ENCODE results near the gene AQP11.
A peak's percentile ranks its signal among the peaks of the same experiment; 100 is the strongest.
"Not testable (repeated sequence)": the region's sequence is repeated elsewhere in the genome, so short reads cannot be mapped to it uniquely, and the experiment has no call there.

The AQP11 gene

GRCh38 chr11:77589521-77590193 is at the start of gene AQP11:
AQP11 (plus strand) TSS chr11:77589953; CDS start chr11:77589993, 40 bp downstream.
- peak; percentile 80 for DNase-seq (ENCODE audit: low spot score)

- DNase-seq (ENCODE audit: low spot score) = no peak
These were observed 47.5 kb upstream of the AQP11 start for GRCh38 chr11:77542296-77542695.

GRCh38 chr11:77547047-77547836 is 42.5 kb upstream of the AQP11 start:
- no peak for DNase-seq (ENCODE audit: low spot score)

- peak; percentile 78 for DNase-seq (ENCODE audit: low spot score)
These were observed 41.7 kb upstream of the AQP11 start for GRCh38 chr11:77547863-77548551.

- no peak for DNase-seq (ENCODE audit: low spot score)
These were observed 41.0 kb upstream of the AQP11 start for GRCh38 chr11:77548552-77549445.

GRCh38 chr11:77551426-77551825 is 38.3 kb upstream of the AQP11 start:
- not testable (repeated sequence) for DNase-seq (ENCODE audit: low spot score)

GRCh38 chr11:77557553-77557952 is 32.2 kb upstream of the AQP11 start:
- DNase-seq (ENCODE audit: low spot score) = peak; percentile 9

GRCh38 chr11:77558380-77558779 is 31.4 kb upstream of the AQP11 start:
- DNase-seq (ENCODE audit: low spot score) = no peak

GRCh38 chr11:77559686-77560401 is 29.9 kb upstream of the AQP11 start:
- DNase-seq (ENCODE audit: low spot score) = peak; percentile 66

- DNase-seq (ENCODE audit: low spot score) = peak; percentile 49
These were observed 29.1 kb upstream of the AQP11 start for GRCh38 chr11:77560605-77561004.

GRCh38 chr11:77561257-77561656 is 28.5 kb upstream of the AQP11 start:
- no peak for DNase-seq (ENCODE audit: low spot score)

- no peak for DNase-seq (ENCODE audit: low spot score)
These were observed 21.4 kb upstream of the AQP11 start for GRCh38 chr11:77568306-77568705.

GRCh38 chr11:77568916-77569675 is 20.7 kb upstream of the AQP11 start:
- DNase-seq (ENCODE audit: low spot score) = no peak

GRCh38 chr11:77569676-77570070 is 20.1 kb upstream of the AQP11 start:
- DNase-seq (ENCODE audit: low spot score) = no peak

GRCh38 chr11:77570896-77571295 is 18.9 kb upstream of the AQP11 start:
- DNase-seq (ENCODE audit: low spot score) = not testable (repeated sequence)

- DNase-seq (ENCODE audit: low spot score) = not testable (repeated sequence)
These were observed 14.3 kb upstream of the AQP11 start for GRCh38 chr11:77575428-77575827.

GRCh38 chr11:77580712-77581337 is 8.9 kb upstream of the AQP11 start:
- no peak for DNase-seq (ENCODE audit: low spot score)

GRCh38 chr11:77589181-77589520 is 602 bp upstream of the AQP11 start:
- DNase-seq (ENCODE audit: low spot score) = no peak

- DNase-seq (ENCODE audit: low spot score) = peak; percentile 63
These were observed 535 bp downstream of the AQP11 start for GRCh38 chr11:77590194-77590782.

- no peak for DNase-seq (ENCODE audit: low spot score)
These were observed 3.0 kb downstream of the AQP11 start for GRCh38 chr11:77592727-77593126.

All from SW480 (cell line).